CD4-positive, alpha-beta T cell (primary cell): ENCODE results near the gene MAP1LC3C. TPM values are rescaled to one million over a fixed set of nuclear protein-coding genes. Genes with fewer than 3 reads are reported as not detected.

Experiments used
- ATAC-seq: fragments of 200-7000 bp; cut with Tn5 transposase; one replicate; pipeline ENCODE4 v1.10.0; 2022; ENCODE audit warnings: mild to moderate bottlenecking; ENCODE audit not compliant: poor library complexity
- CTCF ChIA-PET: fragments of 350-600 bp; sonication (Branson Sonifier 250); formaldehyde crosslinking; loops from one replicate; lab custom pipeline; 2021; ENCODE audit warnings: antibody characterized with exemption, inconsistent platforms; lab: Charles Lee
- POLR2A ChIA-PET: fragments of 350-600 bp; sonication (Branson Sonifier 250); formaldehyde crosslinking; loops from one replicate; lab custom pipeline; 2021; ENCODE audit warnings: antibody characterized with exemption, inconsistent platforms; lab: Charles Lee
- DNase-seq, 14 experiments: peaks; one replicate each; pipeline ENCODE4 v3.0.0-alpha.2; 2013 to 2020; ENCODE audit warnings: mixed read lengths in 2 of 14
- H3K27ac ChIP-seq, 2 donors: one replicate each; pipeline versions ENCODE4 v1.5.1 to v1.7.0; 2013; ENCODE audit warnings: low read length in 2 of 2, low read depth in 1 of 2, mild to moderate bottlenecking in 1 of 2
- H3K27me3 ChIP-seq, 2 experiments: 1 replicate in 1 of 2; 2 replicates in 1 of 2; pipeline versions ENCODE4 v1.6.1 to v1.7.0; 2013; ENCODE audit warnings: low read length in 2 of 2, control low read depth in 1 of 2, mild to moderate bottlenecking in 1 of 2, moderate library complexity in 1 of 2; ENCODE audit not compliant: insufficient read depth in 2 of 2, control insufficient read depth in 1 of 2
- H3K36me3 ChIP-seq: one replicate; pipeline ENCODE4 v1.6.1; 2013; ENCODE audit warnings: low read length, control low read depth; ENCODE audit not compliant: insufficient read depth
- H3K4me1 ChIP-seq: one replicate; pipeline ENCODE4 v1.6.1; 2013; ENCODE audit warnings: low read length, control low read depth; ENCODE audit not compliant: insufficient read depth
- H3K4me3 ChIP-seq: one replicate; pipeline ENCODE4 v1.5.1; 2013; ENCODE audit warnings: mild to moderate bottlenecking, low read length, moderate library complexity
- H3K9me3 ChIP-seq, 2 experiments: 1 replicate in 1 of 2; 2 replicates in 1 of 2; pipeline versions ENCODE4 v1.6.1 to v1.7.0; 2013; ENCODE audit warnings: low read length in 2 of 2, mild to moderate bottlenecking in 2 of 2, control low read depth in 1 of 2, moderate library complexity in 1 of 2; ENCODE audit not compliant: control insufficient read depth in 1 of 2, insufficient read depth in 1 of 2
- H3K27ac Mint-ChIP-seq: one replicate; pipeline ENCODE4 v1.8.0; 2020; ENCODE audit warnings: mixed read lengths
- H3K27me3 Mint-ChIP-seq: one replicate; pipeline ENCODE4 v1.8.0; 2021; ENCODE audit warnings: mixed read lengths
- H3K36me3 Mint-ChIP-seq: one replicate; pipeline ENCODE4 v1.8.0; 2021; ENCODE audit warnings: low read depth, mixed read lengths
- H3K4me1 Mint-ChIP-seq: one replicate; pipeline ENCODE4 v1.8.0; 2021; ENCODE audit warnings: low read depth, mixed read lengths
- H3K4me3 Mint-ChIP-seq: one replicate; pipeline ENCODE4 v1.8.0; 2020; ENCODE audit warnings: mild to moderate bottlenecking, mixed read lengths
- H3K9me3 Mint-ChIP-seq: one replicate; pipeline ENCODE4 v1.8.0; 2020; ENCODE audit warnings: mixed read lengths
- CTCF ChIP-seq: fragments of 200-600 bp; IDR thresholded peaks from one replicate; pipeline ENCODE4 v1.8.0; 2022; ENCODE audit warnings: antibody characterized with exemption, mild to moderate bottlenecking
- intact Hi-C, 2 experiments: fragments of 100-400 bp; cut with DNase I in 1 of 2; cut with micrococcal nuclease in 1 of 2; formaldehyde crosslinking; loops; one replicate each; pipeline versions ENCODE4 v1.15.1 to v1.9.0; 2023 to 2025; cut with DNase I, micrococcal nuclease
- total RNA-seq, 174 experiments: library from RNA in 2 of 174; stranded (reverse) in 2 of 174; gene quantifications; one replicate each; pipeline ENCODE4 v1.2.3 and lab custom pipeline; 2021 to 2026

MAP1LC3C gene
- total RNA-seq, 2 experiments from 2014 or later = not detected

- CTCF ChIA-PET = no interaction called here
- no peak for DNase-seq
- no peaks in the 10 kb centered on the region for H3K36me3 Mint-ChIP-seq
- H3K4me1 ChIP-seq = no peaks in the 10 kb centered on the region
- H3K36me3 ChIP-seq = no peaks in the 10 kb centered on the region
- no peaks in the 10 kb centered on the region for H3K4me1 Mint-ChIP-seq
- H3K27me3 Mint-ChIP-seq = peaks cover 4% of the 10 kb centered on the region
- no peak overlapping the region for H3K27ac ChIP-seq
- H3K27me3 ChIP-seq = no peaks in the 10 kb centered on the region
- H3K4me3 Mint-ChIP-seq = no peak overlapping the region
- ATAC-seq = no peak
- POLR2A ChIA-PET = no interaction called here
- no peak overlapping the region for H3K4me3 ChIP-seq
- intact Hi-C loops = no loop called here
- H3K9me3 Mint-ChIP-seq = no peaks in the 10 kb centered on the region
- no peak for TF ChIP-seq CTCF
- no peak overlapping the region for H3K27ac Mint-ChIP-seq
- no peaks in the 10 kb centered on the region for H3K9me3 ChIP-seq
Measured at GRCh38 chr1:242006976-242007375, 8.1 kb upstream of the MAP1LC3C start.

GRCh38 chr1:242005866-242006535 is 7.1 kb upstream of the MAP1LC3C start:
- Mint-ChIP-seq H3K27me3 (peaks cover 4% of the 10 kb centered on the region), H3K4me3 (no peak overlapping the region), H3K27ac (no peak overlapping the region), H3K9me3 (no peaks in the 10 kb centered on the region), H3K36me3 (no peaks in the 10 kb centered on the region), H3K4me1 (no peaks in the 10 kb centered on the region)
- Histone ChIP-seq H3K27ac (no peak overlapping the region), H3K4me1 (no peaks in the 10 kb centered on the region), H3K9me3 (no peaks in the 10 kb centered on the region), H3K36me3 (no peaks in the 10 kb centered on the region), H3K4me3 (no peak overlapping the region), H3K27me3 (no peaks in the 10 kb centered on the region)
- ATAC-seq (no peak), DNase-seq (no peak)
- CTCF ChIA-PET = no interaction called here
- intact Hi-C loops = no loop called here
- no peak for TF ChIP-seq CTCF
- POLR2A ChIA-PET = no interaction called here

- Mint-ChIP-seq H3K9me3 (no peaks in the 10 kb centered on the region), H3K27me3 (peaks cover 4% of the 10 kb centered on the region), H3K4me1 (no peaks in the 10 kb centered on the region), H3K4me3 (no peak overlapping the region), H3K36me3 (no peaks in the 10 kb centered on the region), H3K27ac (no peak overlapping the region)
- no peak overlapping the region for H3K27ac ChIP-seq
- no peak for DNase-seq
- H3K4me3 ChIP-seq = no peak overlapping the region
- ChIA-PET POLR2A (no interaction called here), CTCF (no interaction called here)
- no peaks in the 10 kb centered on the region for H3K36me3 ChIP-seq
- no peaks in the 10 kb centered on the region for H3K9me3 ChIP-seq
- no peaks in the 10 kb centered on the region for H3K27me3 ChIP-seq
- intact Hi-C loops = no loop called here
- ATAC-seq = no peak
- H3K4me1 ChIP-seq = no peaks in the 10 kb centered on the region
- TF ChIP-seq CTCF = no peak
Measured at GRCh38 chr1:242004751-242005495, 6.0 kb upstream of the MAP1LC3C start.
